ENCODE measurements around the gene SEPHS2. TPM values are rescaled to one million over a fixed set of nuclear protein-coding genes. Genes with fewer than 3 reads are reported as not detected.

SEPHS2 gene
- total and polyA plus RNA-seq, 2 experiments from 2014 or later, result 29.7 to 43.0 TPM

GRCh38 chr16:30474074-30474452, 28.4 kb upstream of the SEPHS2 start (continued):
- TF ChIP-seq ZNF462 (CRISPR knock-in tag; IDR thresholded peaks at IDR 0.05) (no peak), ZNF331 (CRISPR knock-in tag; IDR thresholded peaks at IDR 0.05; ENCODE audit: low read depth) (no peak), EZH2phosphoT487 (IDR thresholded peaks at IDR 0.05; ENCODE audit: unreplicated experiment) (no peak), ETS1 (IDR thresholded peaks at IDR 0.05) (no peak), JUNB (IDR thresholded peaks at IDR 0.05; ENCODE audit: unreplicated experiment) (no peak)

GRCh38 chr16:30473231-30474073, 27.8 kb upstream of the SEPHS2 start:
- H3K27me3 Mint-ChIP-seq (ENCODE audit: insufficient read depth, low read depth, poor library complexity), result peaks cover 3% of the 10 kb centered on the region
- H3K9me2 ChIP-seq (ENCODE audit: insufficient read depth), result no peaks in the 10 kb centered on the region
- no peak overlapping the region for H3K4me3 Mint-ChIP-seq
- no peak overlapping the region for H3K4me2 ChIP-seq
- ATAC-seq (peak; percentile 24), DNase-seq (ENCODE audit: low spot score) (no peak)
- no peaks in the 10 kb centered on the region for H3K9me3 Mint-ChIP-seq
- no peaks in the 10 kb centered on the region for H4K20me1 ChIP-seq (replicated peaks; ENCODE audit: insufficient read depth)
- no peaks in the 10 kb centered on the region for H3K36me3 ChIP-seq (ENCODE audit: insufficient read depth)
- H3K4me3 ChIP-seq, result no peak overlapping the region
- H3F3A ChIP-seq (replicated peaks; ENCODE audit: low read depth), result 0 out of 2 replicates have a peak, but pooled peaks cover 3% of the 10 kb centered on the region
- H3K4me1 ChIP-seq (ENCODE audit: insufficient read depth), result no peaks in the 10 kb centered on the region; the same call in 1 of the 2 replicates
- H3K27me3 ChIP-seq (ENCODE audit: insufficient read depth), result peaks cover 13% of the 10 kb centered on the region; the same call in 1 of the 2 replicates
- H3K36me3 Mint-ChIP-seq (ENCODE audit: low read depth), result no peaks in the 10 kb centered on the region
- peak overlapping the region; percentile 72 for H2AFZ ChIP-seq
- no peak overlapping the region for H3K27ac Mint-ChIP-seq
- no peaks in the 10 kb centered on the region for H3K4me1 Mint-ChIP-seq
- no peaks in the 10 kb centered on the region for H3K79me2 ChIP-seq (replicated peaks; ENCODE audit: insufficient read depth)
- H3K27ac ChIP-seq (ENCODE audit: low read depth), result no peak overlapping the region
- TF ChIP-seq EZH2phosphoT487 (IDR thresholded peaks at IDR 0.05; ENCODE audit: unreplicated experiment) (no peak), ETS1 (IDR thresholded peaks at IDR 0.05) (no peak), CREB1 (CRISPR knock-in tag; IDR thresholded peaks at IDR 0.05; ENCODE audit: low read depth) (no peak)
